SIG-M5 (cell line): ENCODE data around the gene ABLIM1.

Source experiments
- DNase-seq: peaks from one replicate; lab custom pipeline; 2025; lab: John Stamatoyannopoulos, UW

The ABLIM1 gene

GRCh38 chr10:114387784-114388183 is 270.3 kb downstream of the ABLIM1 start:
- DNase-seq, result no peak

GRCh38 chr10:114386452-114386851 is 271.6 kb downstream of the ABLIM1 start:
- DNase-seq, result no peak

GRCh38 chr10:114385557-114385956 is 272.5 kb downstream of the ABLIM1 start:
- no peak for DNase-seq

- no peak for DNase-seq
These were observed 273.5 kb downstream of the ABLIM1 start for GRCh38 chr10:114384601-114385000.

- DNase-seq, result no peak
These were observed 273.9 kb downstream of the ABLIM1 start for GRCh38 chr10:114384181-114384580.
